ENCODE results near the gene MCOLN1.

Gene MCOLN1

DNA sequence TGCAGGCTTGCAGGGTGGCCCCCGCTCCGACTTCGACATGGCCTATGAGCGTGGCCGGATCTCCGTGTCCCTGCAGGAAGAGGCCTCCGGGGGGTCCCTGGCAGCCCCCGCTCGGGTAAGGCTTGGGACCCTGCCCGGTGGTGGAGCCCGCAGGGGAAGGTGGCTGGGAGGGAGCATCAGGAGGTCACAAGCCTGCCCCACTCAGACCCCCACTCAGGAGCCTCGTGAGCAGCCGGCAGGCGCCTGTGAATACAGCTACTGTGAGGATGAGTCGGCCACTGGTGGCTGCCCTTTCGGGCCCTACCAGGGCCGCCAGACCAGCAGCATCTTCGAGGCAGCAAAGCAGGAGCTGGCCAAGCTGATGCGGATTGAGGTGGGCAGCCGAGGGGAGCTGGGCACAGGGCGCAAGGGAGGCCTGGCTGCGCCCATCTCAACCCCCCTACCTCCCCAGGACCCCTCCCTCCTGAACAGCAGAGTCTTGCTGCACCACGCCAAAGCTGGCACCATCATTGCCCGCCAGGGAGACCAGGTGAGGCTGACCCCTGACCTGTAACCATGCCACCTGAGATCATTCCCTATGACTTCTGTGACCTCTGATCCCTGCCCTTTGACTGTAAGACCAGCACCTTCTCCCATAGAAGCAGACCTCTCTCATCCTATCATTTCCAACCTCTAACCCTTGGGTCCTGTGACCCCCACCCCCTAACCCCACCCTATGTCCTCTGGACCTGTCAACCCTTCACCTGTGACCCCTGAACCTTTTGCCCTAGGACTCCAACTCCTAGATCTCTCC is 20.3 kb downstream of the MCOLN1 start:
- Histone ChIP-seq H3K4me3 (ENCODE audit: low read length) (no peak overlapping the region), H3K36me3 (replicated peaks; ENCODE audit: low read depth, low read length) (peaks cover 37% of the 10 kb centered on the region), H3K9ac (ENCODE audit: low read length) (no peak overlapping the region), H4K20me1 (ENCODE audit: insufficient read depth, low read length) (no peaks in the 10 kb centered on the region), H3K4me2 (ENCODE audit: low read length) (no peak overlapping the region), H3K4me1 (ENCODE audit: low read length) (no peaks in the 10 kb centered on the region), H3K9me3 (ENCODE audit: insufficient read depth, low read length) (no peaks in the 10 kb centered on the region), H2AFZ (ENCODE audit: low read depth, low read length) (no peak overlapping the region), H3K27me3 (ENCODE audit: low read depth, low read length) (no peaks in the 10 kb centered on the region), H3K79me2 (ENCODE audit: low read length) (no peaks in the 10 kb centered on the region), H3K27ac (ENCODE audit: low read length) (no peak overlapping the region)
- TF ChIP-seq, protein P1, sequence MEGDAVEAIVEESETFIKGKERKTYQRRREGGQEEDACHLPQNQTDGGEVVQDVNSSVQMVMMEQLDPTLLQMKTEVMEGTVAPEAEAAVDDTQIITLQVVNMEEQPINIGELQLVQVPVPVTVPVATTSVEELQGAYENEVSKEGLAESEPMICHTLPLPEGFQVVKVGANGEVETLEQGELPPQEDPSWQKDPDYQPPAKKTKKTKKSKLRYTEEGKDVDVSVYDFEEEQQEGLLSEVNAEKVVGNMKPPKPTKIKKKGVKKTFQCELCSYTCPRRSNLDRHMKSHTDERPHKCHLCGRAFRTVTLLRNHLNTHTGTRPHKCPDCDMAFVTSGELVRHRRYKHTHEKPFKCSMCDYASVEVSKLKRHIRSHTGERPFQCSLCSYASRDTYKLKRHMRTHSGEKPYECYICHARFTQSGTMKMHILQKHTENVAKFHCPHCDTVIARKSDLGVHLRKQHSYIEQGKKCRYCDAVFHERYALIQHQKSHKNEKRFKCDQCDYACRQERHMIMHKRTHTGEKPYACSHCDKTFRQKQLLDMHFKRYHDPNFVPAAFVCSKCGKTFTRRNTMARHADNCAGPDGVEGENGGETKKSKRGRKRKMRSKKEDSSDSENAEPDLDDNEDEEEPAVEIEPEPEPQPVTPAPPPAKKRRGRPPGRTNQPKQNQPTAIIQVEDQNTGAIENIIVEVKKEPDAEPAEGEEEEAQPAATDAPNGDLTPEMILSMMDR (IDR thresholded peaks at IDR 0.05; ENCODE audit: low read depth, low read length), result no peak
- TF ChIP-seq EZH2phosphoT487 (IDR thresholded peaks at IDR 0.05; ENCODE audit: low read depth), result no peak

DNA sequence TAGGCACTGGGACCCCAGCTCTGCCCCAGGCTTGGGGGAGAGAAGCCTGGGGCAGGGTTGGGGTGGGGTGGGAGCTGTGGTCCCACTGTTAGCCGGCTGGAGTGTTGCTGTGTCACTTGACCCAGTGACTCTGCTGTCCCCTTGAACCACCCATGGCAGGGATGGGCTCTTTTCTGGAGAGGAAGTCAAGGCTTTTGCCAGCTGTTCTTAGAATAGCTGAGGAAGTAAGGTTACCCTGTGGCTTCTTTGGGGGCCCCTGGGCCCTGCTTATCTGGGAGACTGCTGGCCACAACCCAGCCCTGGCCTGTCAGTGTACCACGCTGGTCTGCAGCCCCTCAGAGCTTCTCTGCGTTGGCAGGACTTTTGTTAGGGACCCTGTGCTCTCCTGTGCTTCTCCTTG is 22.2 kb downstream of the MCOLN1 start:
- Histone ChIP-seq H3K4me3 (ENCODE audit: low read length) (no peak overlapping the region), H3K27ac (ENCODE audit: low read length) (no peak overlapping the region), H3K4me1 (ENCODE audit: low read length) (no peaks in the 10 kb centered on the region), H3K9ac (ENCODE audit: low read length) (no peak overlapping the region), H4K20me1 (ENCODE audit: insufficient read depth, low read length) (no peaks in the 10 kb centered on the region), H3K36me3 (replicated peaks; ENCODE audit: low read depth, low read length) (peaks cover 31% of the 10 kb centered on the region), H3K27me3 (ENCODE audit: low read depth, low read length) (no peaks in the 10 kb centered on the region), H3K79me2 (ENCODE audit: low read length) (no peaks in the 10 kb centered on the region), H2AFZ (ENCODE audit: low read depth, low read length) (no peak overlapping the region), H3K4me2 (ENCODE audit: low read length) (no peak overlapping the region), H3K9me3 (ENCODE audit: insufficient read depth, low read length) (no peaks in the 10 kb centered on the region)
- TF ChIP-seq EZH2phosphoT487 (IDR thresholded peaks at IDR 0.05; ENCODE audit: low read depth), result no peak
- TF ChIP-seq, protein P1 (IDR thresholded peaks at IDR 0.05; ENCODE audit: low read depth, low read length), result no peak

DNA sequence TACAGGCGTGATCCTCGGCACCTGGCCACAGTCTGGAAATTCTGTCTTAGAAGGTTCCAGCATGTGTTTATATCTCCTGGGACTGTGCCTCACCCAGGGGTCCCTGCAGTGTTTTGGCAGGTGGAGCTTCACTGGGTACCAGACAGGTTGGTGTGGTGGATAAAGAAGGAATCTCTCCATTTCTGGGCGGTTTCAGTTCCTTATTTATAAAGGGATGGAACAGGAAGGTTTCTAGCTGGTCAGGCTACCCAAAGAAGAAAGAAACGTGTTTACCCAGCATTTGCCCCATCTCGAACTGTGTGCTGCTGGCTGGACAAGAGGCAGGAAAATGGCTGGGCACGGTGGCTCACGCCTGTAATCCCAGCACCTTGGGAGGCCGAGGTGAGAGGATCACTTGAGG is 22.9 kb downstream of the MCOLN1 start:
- Histone ChIP-seq H3K4me1 (ENCODE audit: low read length) (no peaks in the 10 kb centered on the region), H3K27ac (ENCODE audit: low read length) (no peak overlapping the region), H2AFZ (ENCODE audit: low read depth, low read length) (no peak overlapping the region), H3K79me2 (ENCODE audit: low read length) (no peaks in the 10 kb centered on the region), H3K4me3 (ENCODE audit: low read length) (no peak overlapping the region), H3K9me3 (ENCODE audit: insufficient read depth, low read length) (no peaks in the 10 kb centered on the region), H3K36me3 (replicated peaks; ENCODE audit: low read depth, low read length) (peaks cover 27% of the 10 kb centered on the region), H4K20me1 (ENCODE audit: insufficient read depth, low read length) (no peaks in the 10 kb centered on the region), H3K9ac (ENCODE audit: low read length) (no peak overlapping the region), H3K27me3 (ENCODE audit: low read depth, low read length) (no peaks in the 10 kb centered on the region), H3K4me2 (ENCODE audit: low read length) (no peak overlapping the region)
- no peak for TF ChIP-seq EZH2phosphoT487 (IDR thresholded peaks at IDR 0.05; ENCODE audit: low read depth)
- TF ChIP-seq, protein P1 (IDR thresholded peaks at IDR 0.05; ENCODE audit: low read depth, low read length), result no peak

DNA sequence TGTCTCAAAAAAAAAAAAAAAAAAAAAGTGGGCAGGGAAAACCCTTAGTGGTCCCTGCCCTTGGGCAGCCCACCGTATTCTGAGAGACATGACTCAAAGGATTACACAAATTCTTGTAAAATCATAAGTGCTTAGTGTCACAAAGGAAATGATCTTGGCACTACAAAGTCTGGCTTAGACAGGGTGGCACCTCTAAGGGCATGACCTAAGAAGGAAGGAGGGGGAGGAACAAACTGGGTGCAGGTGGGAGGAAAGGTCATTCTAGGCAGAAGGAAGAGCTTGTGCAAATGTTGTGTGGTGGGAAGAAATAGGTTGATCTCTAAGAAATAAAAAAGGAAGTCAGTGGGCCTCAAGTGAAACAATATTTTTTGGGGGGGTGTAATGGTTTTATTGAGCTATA is 23.5 kb downstream of the MCOLN1 start:
- no peak overlapping the region for H3K4me2 ChIP-seq (ENCODE audit: low read length)
- no peaks in the 10 kb centered on the region for H3K27me3 ChIP-seq (ENCODE audit: low read depth, low read length)

More for the DNA sequence above, 23.5 kb downstream of the MCOLN1 start:
- no peak overlapping the region for H2AFZ ChIP-seq (ENCODE audit: low read depth, low read length)
- H3K9me3 ChIP-seq (ENCODE audit: insufficient read depth, low read length), result no peaks in the 10 kb centered on the region
- no peaks in the 10 kb centered on the region for H3K79me2 ChIP-seq (ENCODE audit: low read length)
- no peaks in the 10 kb centered on the region for H3K4me1 ChIP-seq (ENCODE audit: low read length)
- peaks cover 27% of the 10 kb centered on the region for H3K36me3 ChIP-seq (replicated peaks; ENCODE audit: low read depth, low read length)
- no peaks in the 10 kb centered on the region for H4K20me1 ChIP-seq (ENCODE audit: insufficient read depth, low read length)
- no peak overlapping the region for H3K9ac ChIP-seq (ENCODE audit: low read length)
- H3K4me3 ChIP-seq (ENCODE audit: low read length), result no peak overlapping the region
- no peak overlapping the region for H3K27ac ChIP-seq (ENCODE audit: low read length)
- TF ChIP-seq, protein P1 (IDR thresholded peaks at IDR 0.05; ENCODE audit: low read depth, low read length), result no peak
- no peak for TF ChIP-seq EZH2phosphoT487 (IDR thresholded peaks at IDR 0.05; ENCODE audit: low read depth)
